ENCODE data around the gene PNPLA5. TPM values are rescaled to one million over a fixed set of nuclear protein-coding genes. Genes with fewer than 3 reads are reported as not detected.

PNPLA5 gene
- total RNA-seq, 1 experiment from 2014 or later, result 5.3 TPM

DNA sequence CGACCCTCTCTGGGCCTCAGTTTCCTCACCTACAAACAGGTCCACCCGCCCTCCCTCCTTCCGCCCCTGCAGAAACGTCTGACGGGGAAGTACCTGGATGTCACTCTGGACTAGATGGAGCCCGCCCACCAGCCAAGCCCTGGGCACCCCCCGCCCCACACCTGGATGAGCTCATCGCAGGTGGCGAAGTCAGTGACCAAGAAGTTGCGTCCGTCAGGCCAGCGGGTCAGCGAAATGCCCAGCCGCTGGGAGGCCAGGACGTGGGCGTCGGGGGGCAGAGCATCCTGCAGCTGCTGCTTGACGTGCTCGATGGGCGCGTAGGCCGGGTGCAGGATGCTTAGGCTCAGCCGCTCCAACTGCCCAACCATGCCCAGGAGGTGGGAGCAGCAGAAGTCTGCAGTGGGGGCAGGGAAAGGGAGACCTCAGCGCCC, 897 bp downstream of the PNPLA5 start:
- no peak for TF ChIP-seq GTF2I (CRISPR knock-in tag; conservative IDR thresholded peaks at IDR 0.05)
- TF ChIP-seq, protein P1, sequence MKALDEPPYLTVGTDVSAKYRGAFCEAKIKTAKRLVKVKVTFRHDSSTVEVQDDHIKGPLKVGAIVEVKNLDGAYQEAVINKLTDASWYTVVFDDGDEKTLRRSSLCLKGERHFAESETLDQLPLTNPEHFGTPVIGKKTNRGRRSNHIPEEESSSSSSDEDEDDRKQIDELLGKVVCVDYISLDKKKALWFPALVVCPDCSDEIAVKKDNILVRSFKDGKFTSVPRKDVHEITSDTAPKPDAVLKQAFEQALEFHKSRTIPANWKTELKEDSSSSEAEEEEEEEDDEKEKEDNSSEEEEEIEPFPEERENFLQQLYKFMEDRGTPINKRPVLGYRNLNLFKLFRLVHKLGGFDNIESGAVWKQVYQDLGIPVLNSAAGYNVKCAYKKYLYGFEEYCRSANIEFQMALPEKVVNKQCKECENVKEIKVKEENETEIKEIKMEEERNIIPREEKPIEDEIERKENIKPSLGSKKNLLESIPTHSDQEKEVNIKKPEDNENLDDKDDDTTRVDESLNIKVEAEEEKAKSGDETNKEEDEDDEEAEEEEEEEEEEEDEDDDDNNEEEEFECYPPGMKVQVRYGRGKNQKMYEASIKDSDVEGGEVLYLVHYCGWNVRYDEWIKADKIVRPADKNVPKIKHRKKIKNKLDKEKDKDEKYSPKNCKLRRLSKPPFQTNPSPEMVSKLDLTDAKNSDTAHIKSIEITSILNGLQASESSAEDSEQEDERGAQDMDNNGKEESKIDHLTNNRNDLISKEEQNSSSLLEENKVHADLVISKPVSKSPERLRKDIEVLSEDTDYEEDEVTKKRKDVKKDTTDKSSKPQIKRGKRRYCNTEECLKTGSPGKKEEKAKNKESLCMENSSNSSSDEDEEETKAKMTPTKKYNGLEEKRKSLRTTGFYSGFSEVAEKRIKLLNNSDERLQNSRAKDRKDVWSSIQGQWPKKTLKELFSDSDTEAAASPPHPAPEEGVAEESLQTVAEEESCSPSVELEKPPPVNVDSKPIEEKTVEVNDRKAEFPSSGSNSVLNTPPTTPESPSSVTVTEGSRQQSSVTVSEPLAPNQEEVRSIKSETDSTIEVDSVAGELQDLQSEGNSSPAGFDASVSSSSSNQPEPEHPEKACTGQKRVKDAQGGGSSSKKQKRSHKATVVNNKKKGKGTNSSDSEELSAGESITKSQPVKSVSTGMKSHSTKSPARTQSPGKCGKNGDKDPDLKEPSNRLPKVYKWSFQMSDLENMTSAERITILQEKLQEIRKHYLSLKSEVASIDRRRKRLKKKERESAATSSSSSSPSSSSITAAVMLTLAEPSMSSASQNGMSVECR (CRISPR knock-in tag; IDR thresholded peaks at IDR 0.05; ENCODE audit: borderline replicate concordance), result peak; percentile 58; the same call in 1 of the 2 replicates
- TF ChIP-seq MXD4 (CRISPR knock-in tag; IDR thresholded peaks at IDR 0.05; ENCODE audit: borderline replicate concordance), result no peak
- no peak for TF ChIP-seq SMAD4 (CRISPR knock-in tag; IDR thresholded peaks at IDR 0.05)
- TF ChIP-seq HMGA2 (CRISPR knock-in tag; IDR thresholded peaks at IDR 0.05), result no peak
- TF ChIP-seq, protein P2, sequence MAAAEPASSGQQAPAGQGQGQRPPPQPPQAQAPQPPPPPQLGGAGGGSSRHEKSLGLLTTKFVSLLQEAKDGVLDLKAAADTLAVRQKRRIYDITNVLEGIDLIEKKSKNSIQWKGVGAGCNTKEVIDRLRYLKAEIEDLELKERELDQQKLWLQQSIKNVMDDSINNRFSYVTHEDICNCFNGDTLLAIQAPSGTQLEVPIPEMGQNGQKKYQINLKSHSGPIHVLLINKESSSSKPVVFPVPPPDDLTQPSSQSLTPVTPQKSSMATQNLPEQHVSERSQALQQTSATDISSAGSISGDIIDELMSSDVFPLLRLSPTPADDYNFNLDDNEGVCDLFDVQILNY (CRISPR knock-in tag; IDR thresholded peaks at IDR 0.05), result no peak
- TF ChIP-seq CTCF (IDR thresholded peaks at IDR 0.05), result no peak
- TF ChIP-seq, protein P3, sequence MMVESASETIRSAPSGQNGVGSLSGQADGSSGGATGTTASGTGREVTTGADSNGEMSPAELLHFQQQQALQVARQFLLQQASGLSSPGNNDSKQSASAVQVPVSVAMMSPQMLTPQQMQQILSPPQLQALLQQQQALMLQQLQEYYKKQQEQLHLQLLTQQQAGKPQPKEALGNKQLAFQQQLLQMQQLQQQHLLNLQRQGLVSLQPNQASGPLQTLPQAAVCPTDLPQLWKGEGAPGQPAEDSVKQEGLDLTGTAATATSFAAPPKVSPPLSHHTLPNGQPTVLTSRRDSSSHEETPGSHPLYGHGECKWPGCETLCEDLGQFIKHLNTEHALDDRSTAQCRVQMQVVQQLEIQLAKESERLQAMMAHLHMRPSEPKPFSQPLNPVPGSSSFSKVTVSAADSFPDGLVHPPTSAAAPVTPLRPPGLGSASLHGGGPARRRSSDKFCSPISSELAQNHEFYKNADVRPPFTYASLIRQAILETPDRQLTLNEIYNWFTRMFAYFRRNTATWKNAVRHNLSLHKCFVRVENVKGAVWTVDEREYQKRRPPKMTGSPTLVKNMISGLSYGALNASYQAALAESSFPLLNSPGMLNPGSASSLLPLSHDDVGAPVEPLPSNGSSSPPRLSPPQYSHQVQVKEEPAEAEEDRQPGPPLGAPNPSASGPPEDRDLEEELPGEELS (CRISPR knock-in tag; IDR thresholded peaks at IDR 0.05), result no peak
- no peaks in the 10 kb centered on the region; the same call in 1 of the 2 replicates for H3K36me3 Mint-ChIP-seq
- no peaks in the 10 kb centered on the region for H3K9me3 Mint-ChIP-seq
- H3K27me3 Mint-ChIP-seq (ENCODE audit: low read depth), result peaks cover 14% of the 10 kb centered on the region
- DNase-seq (ENCODE audit: low spot score) (peak; percentile 35), ATAC-seq (peak; percentile 4; the same call in 1 of the 2 replicates)
- peak overlapping the region; percentile 74 for H3K4me3 Mint-ChIP-seq
- ChIA-PET POLR2A (no interaction called here), CTCF (interaction anchor here (0.9 to 14.0 kb wide), 8 partner anchors 7 to 167 kb away, joined by 3 to 162 read pairs (median 3); partner anchors contain the start of gene EFCAB6)
- H3K27ac Mint-ChIP-seq, result no peak overlapping the region
- no peaks in the 10 kb centered on the region for H3K4me1 Mint-ChIP-seq

GRCh38 chr22:43889860-43890253, 2.0 kb downstream of the PNPLA5 start:
- ATAC-seq, result no peak
- peaks cover under 1% of the 10 kb centered on the region; the same call in 1 of the 2 replicates for H3K4me1 Mint-ChIP-seq
- no peaks in the 10 kb centered on the region; the same call in 1 of the 2 replicates for H3K36me3 Mint-ChIP-seq
- no peak for DNase-seq (ENCODE audit: low spot score)
- H3K4me3 Mint-ChIP-seq, result 0 out of 2 replicates have a peak overlapping the region, but pooled peaks have one; percentile 74
- ChIA-PET CTCF (interaction anchor here (1.3 to 2.0 kb wide), 2 partner anchors 56 to 78 kb away, joined by 3 to 7 read pairs; partner anchors contain the start of gene EFCAB6), POLR2A (no interaction called here)
- H3K27me3 Mint-ChIP-seq (ENCODE audit: low read depth), result peaks cover 14% of the 10 kb centered on the region
- H3K27ac Mint-ChIP-seq, result no peak overlapping the region
- H3K9me3 Mint-ChIP-seq, result no peaks in the 10 kb centered on the region
- TF ChIP-seq ZNF416 (CRISPR knock-in tag; IDR thresholded peaks at IDR 0.05) (no peak), AR (CRISPR knock-in tag; IDR thresholded peaks at IDR 0.05) (no peak), ZNF263 (CRISPR knock-in tag; IDR thresholded peaks at IDR 0.05; ENCODE audit: low read depth) (no peak), ZNF281 (CRISPR knock-in tag; IDR thresholded peaks at IDR 0.05) (no peak)
- TF ChIP-seq, protein P4, sequence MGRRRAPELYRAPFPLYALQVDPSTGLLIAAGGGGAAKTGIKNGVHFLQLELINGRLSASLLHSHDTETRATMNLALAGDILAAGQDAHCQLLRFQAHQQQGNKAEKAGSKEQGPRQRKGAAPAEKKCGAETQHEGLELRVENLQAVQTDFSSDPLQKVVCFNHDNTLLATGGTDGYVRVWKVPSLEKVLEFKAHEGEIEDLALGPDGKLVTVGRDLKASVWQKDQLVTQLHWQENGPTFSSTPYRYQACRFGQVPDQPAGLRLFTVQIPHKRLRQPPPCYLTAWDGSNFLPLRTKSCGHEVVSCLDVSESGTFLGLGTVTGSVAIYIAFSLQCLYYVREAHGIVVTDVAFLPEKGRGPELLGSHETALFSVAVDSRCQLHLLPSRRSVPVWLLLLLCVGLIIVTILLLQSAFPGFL (CRISPR knock-in tag; IDR thresholded peaks at IDR 0.05; ENCODE audit: borderline replicate concordance), result no peak
- TF ChIP-seq, protein P3 (CRISPR knock-in tag; IDR thresholded peaks at IDR 0.05), result no peak
